AG09319 (cell line): ENCODE results near the gene GABBR2.
"Not testable (repeated sequence)": the region's sequence is repeated elsewhere in the genome, so short reads cannot be mapped to it uniquely, and the experiment has no call there.

Experiments used
- DNase-seq: peaks from one replicate; pipeline ENCODE4 v3.0.0-alpha.2; 2010; ENCODE audit warnings: low read depth; ENCODE audit errors: extremely low read depth
- TF ChIP-seq, protein P1 (sequence below): IDR thresholded peaks from 2 replicates; pipeline ENCODE4 v1.5.1; 2011; ENCODE audit warnings: low read depth, mild to moderate bottlenecking, inconsistent platforms, low read length, moderate library complexity

The GABBR2 gene

DNA sequence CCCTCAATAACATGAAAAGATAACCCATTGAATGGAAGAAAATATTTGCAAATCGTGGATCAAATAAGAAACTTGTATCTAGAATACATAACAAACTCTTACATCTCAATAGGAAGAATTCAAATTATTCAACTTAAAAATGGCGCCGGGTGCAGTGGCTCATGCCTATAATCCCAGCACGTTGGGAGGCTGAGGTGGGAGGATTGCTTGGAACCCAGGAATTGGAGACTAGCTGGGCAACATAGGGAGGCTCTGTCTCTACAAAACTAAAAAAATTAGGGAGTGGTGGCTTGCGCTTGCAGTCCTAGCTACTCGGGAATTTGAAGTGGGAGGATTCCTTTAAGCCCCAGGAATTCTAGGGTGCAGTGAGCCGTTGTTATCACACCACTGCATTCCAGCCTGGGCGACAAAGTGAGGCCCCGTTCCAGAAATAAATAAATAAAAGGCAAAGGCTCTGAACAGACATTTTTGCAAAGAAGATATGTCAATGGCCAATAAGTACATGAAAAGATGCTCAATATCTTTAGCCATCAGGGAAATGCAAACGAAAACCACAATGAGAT is 431.7 kb downstream of the GABBR2 start:
- TF ChIP-seq, protein P1, sequence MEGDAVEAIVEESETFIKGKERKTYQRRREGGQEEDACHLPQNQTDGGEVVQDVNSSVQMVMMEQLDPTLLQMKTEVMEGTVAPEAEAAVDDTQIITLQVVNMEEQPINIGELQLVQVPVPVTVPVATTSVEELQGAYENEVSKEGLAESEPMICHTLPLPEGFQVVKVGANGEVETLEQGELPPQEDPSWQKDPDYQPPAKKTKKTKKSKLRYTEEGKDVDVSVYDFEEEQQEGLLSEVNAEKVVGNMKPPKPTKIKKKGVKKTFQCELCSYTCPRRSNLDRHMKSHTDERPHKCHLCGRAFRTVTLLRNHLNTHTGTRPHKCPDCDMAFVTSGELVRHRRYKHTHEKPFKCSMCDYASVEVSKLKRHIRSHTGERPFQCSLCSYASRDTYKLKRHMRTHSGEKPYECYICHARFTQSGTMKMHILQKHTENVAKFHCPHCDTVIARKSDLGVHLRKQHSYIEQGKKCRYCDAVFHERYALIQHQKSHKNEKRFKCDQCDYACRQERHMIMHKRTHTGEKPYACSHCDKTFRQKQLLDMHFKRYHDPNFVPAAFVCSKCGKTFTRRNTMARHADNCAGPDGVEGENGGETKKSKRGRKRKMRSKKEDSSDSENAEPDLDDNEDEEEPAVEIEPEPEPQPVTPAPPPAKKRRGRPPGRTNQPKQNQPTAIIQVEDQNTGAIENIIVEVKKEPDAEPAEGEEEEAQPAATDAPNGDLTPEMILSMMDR, result no peak
- no peak for DNase-seq

DNA sequence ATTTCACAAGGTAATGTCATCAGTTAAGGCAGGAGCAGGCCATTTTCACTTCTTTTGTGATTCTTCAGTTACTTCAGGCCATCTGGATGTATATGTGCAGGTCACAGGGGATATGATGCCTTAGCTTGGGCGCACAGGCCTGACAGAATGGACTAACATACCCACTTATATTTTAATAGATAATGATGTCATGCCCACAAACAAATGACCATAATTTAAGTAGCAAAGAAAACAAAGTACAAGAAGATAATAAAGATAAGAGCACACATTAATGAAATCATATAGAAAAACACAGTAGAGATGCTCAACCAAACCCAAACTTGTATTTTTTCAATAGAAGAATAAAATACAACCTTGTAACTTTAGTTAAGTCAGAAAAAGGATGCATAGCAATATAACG is 433.6 kb downstream of the GABBR2 start:
- DNase-seq, result no peak
- TF ChIP-seq, protein P1, result no peak

DNA sequence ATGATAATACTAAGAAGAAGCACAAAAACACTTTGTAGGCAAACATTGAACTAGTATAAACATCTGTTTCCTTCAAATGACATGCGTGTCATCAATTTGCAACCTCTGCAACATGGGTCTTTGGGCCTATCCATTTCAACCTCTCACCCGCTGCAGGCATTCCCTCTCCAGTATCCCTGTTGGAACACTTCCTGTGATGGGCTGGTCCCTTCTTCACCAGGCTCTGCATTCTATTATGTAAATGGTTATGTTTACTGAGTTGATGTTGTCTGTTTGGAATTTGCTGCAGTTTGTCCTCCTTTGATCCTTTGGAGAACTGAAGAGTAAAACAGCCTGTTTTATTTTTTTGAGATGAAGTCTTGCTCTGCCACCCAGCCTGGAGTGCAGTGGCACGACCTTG is 436.7 kb downstream of the GABBR2 start:
- TF ChIP-seq, protein P1, result no peak

DNA sequence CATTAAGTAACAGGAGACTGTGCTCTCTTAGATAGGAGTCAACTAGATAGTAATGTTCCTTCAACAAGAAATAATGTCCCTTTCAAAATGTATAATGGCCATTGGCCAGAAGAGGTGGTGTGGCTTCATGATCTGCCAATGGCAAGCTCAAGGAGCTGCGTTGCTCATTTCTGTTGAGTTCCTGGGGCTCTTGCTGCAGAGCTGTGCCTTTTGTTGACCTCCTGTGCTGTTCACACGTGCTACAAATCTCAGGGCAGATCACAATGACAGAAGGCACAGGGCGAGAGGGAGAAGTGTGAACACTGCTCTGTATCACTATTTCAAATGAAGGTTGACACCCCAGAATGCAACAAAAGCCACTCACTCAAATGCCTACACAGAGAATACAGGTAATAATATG is 437.3 kb downstream of the GABBR2 start:
- no peak for DNase-seq
- TF ChIP-seq, protein P1, result no peak

More for the DNA sequence above, 436.7 kb downstream of the GABBR2 start:
- DNase-seq, result no peak

DNA sequence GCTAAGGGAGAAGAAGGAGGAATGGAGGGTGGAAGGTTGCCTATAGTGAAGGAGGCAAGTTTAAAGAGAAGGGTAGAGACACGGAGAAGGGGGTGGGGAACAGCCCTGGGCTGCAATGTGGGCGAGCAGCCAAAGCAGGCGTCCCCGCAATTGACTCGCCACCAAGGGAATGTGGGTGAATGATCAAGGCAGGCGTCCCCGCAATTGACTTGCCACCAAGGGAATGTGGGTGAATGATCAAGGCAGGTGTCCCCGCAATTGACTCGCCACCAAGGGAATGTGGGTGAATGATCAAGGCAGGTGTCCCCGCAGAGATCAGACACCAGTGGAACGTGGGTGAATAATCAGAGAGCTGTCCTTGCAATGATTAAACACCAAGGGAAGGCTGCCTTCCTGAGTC is 438.5 kb downstream of the GABBR2 start:
- DNase-seq, result not testable (repeated sequence)

DNA sequence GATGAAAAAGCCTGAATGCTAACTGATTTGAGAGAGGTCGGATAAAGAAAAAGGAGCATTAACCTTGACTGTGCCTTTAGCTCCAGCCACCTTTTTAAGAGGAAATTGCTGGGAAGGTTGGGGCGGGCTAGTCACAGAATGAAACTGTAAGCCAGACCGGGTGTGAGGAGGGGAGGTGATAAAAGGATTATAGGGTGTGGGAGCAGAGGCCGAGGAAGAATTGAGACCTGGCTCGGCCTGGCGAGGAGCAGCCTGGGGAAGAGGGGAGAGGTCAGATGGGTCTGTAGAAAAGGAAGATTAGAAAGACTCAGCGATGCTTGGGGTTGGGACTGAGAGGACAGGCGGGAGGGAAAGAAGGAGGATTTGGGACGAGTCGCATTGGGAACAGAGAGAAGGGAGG is 439.1 kb downstream of the GABBR2 start:
- not testable (repeated sequence) for DNase-seq

DNA sequence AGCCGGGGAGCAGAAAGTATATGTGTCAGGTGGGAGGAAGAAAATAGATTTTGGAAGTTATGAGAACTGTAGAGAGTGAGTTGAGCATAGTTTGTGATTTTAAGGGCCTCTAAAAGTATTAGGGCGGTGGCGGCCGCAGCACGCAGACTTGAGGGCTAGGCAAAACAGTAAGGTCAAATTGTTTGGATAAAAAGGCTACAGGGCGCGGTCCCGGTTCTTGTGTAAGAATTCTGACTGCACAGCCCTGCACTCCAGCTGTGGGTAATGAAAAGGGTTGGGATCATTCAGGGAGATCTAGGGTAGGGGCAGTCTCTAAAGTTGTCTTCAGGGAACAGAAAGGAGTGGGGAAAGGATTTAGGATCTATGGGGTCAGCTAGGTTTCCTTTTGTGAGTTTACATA is 441.2 kb downstream of the GABBR2 start:
- not testable (repeated sequence) for DNase-seq

DNA sequence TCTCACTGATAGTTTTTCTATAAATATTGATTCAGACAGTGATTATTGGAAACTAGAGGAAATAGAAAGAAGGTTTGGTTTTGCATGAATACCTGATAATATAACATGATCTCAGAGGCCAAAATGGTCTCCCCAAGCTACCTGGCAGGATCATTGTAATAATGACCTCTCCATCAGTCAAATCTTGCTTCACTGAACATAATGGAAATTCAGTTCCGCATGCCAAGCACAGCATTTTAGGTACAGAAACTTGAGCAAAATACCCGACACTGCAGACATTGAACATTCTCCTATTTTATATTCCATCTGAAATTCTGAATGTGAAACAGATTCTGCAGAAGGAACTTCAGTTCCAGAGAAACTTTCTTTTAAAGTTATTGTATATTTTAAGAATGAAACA is 444.2 kb downstream of the GABBR2 start:
- TF ChIP-seq, protein P1, result no peak
- no peak for DNase-seq

DNA sequence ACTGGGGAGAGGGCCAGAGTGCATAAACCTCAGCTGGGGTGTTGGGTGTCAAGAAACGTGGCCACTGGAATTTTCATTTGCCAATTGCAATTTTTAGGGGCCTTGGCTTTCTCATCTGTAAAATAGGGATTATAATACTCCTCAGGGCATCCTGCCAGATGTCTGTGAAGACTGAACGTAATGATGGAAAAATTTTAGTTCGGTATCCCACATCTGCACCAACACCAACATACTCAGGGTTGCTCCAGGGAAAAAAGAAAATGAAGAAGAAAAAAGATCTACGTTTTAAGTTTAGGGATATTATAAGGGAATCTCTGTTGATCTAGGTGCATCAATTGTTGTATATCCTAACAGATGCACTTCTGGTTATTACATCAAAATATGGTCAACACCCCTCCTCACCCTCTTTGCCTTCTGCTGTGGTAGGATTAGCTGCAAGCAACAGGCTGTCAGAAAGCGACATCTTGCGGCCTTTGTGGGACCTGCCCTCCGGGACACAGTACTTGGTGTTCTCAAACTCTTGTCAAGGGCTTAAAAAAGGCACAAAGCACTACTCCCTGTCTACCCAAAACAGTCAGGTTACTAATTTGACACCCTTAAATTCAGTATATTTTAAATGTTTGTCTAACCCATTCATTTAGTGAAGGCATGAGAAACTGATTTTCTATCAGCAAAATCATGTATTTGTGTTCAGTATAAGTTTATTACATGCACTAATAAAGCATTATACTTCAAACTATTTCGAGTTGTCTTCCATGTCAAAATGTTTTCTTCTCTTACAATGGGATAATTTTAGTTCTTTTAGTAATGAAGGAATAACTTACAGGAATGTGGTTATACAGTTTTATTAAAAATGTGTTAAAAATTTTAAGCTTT is 445.0 kb downstream of the GABBR2 start:
- TF ChIP-seq, protein P1, result no peak; the same call in none of the 2 replicates
- DNase-seq, result peak; percentile 56
